Tibial nerve (tissue), 4 donors: ENCODE data around the gene FGD4. TPM values are rescaled to one million over a fixed set of nuclear protein-coding genes. Genes with fewer than 3 reads are reported as not detected.

Source experiments
- DNase-seq, 2 donors: peaks; one replicate each; pipeline ENCODE4 v3.0.0-alpha.2; 2019; ENCODE audit warnings: low spot score in 2 of 2
- H3K27ac ChIP-seq, 4 donors: fragments of 200-600 bp; sonication (generic) in 3 of 4; one replicate each; pipeline ENCODE4 v1.5.1; 2017 to 2019; ENCODE audit warnings: mild to moderate bottlenecking in 1 of 4
- H3K27me3 ChIP-seq, 2 donors: fragments of 200-600 bp; sonication (generic) in 1 of 2; one replicate each; pipeline versions ENCODE4 v1.5.1 to v1.6.0; 2017 to 2019
- H3K36me3 ChIP-seq, 3 donors: fragments of 200-600 bp; sonication (generic); one replicate each; pipeline ENCODE4 v1.5.1; 2018 to 2019
- H3K4me1 ChIP-seq, 4 donors: fragments of 200-600 bp; sonication (generic) in 3 of 4; one replicate each; pipeline ENCODE4 v1.5.1; 2017 to 2019
- H3K4me3 ChIP-seq, 4 donors: fragments of 200-600 bp; sonication (generic) in 3 of 4; one replicate each; pipeline ENCODE4 v1.5.1; 2017 to 2019; ENCODE audit warnings: mild to moderate bottlenecking in 1 of 4, moderate library complexity in 1 of 4
- H3K9me3 ChIP-seq, 4 donors: fragments of 200-600 bp; sonication (generic) in 3 of 4; one replicate each; pipeline ENCODE4 v1.5.1; 2017 to 2019
- CTCF ChIP-seq, 5 experiments: fragments of 200-600 bp in 3 of 5; fragments of 450-650 bp in 2 of 5; sonication (generic) in 3 of 5; IDR thresholded peaks; one replicate each; pipeline ENCODE4 v1.5.1; 2016 to 2019; ENCODE audit warnings: antibody characterized with exemption in 5 of 5, mild to moderate bottlenecking in 3 of 5, moderate library complexity in 2 of 5
- EP300 ChIP-seq, 2 donors: sonication (generic); formaldehyde crosslinking; IDR thresholded peaks; one replicate each; pipeline ENCODE4 v1.6.1; 2017; ENCODE audit warnings: antibody characterized with exemption in 2 of 2, mild to moderate bottlenecking in 1 of 2
- POLR2A ChIP-seq, 2 donors: fragments of 450-650 bp; IDR thresholded peaks; one replicate each; pipeline ENCODE4 v1.6.1; 2017; ENCODE audit warnings: antibody characterized with exemption in 2 of 2, mild to moderate bottlenecking in 2 of 2, moderate library complexity in 2 of 2
- WGBS, 2 donors: methylation state at CpG; one replicate each; pipeline ENCODE4 v1.1.5; 2018; 5-methylcytosine and 5-hydroxymethylcytosine counted together
- small RNA-seq: library from RNA; depleted of rRNA; stranded (forward); fragments of <200 nt; gene quantifications from one replicate; pipeline ENCODE3, GENCODE V24; 2016
- total RNA-seq, 4 donors: library from RNA; depleted of rRNA; stranded (reverse); fragments of >200 nt; gene quantifications; one replicate each; pipeline ENCODE4 v1.1.0, GENCODE V29; 2016

FGD4 gene
- total RNA-seq, 4 donors from 2014 or later, result 78.3 to 102 (median 84.2) TPM

GRCh38 chr12:32693036-32693435, 293.7 kb downstream of the FGD4 start:
- Histone ChIP-seq H3K36me3 (peaks cover 0 to 13% (median 0%) of the 10 kb centered on the region in 3 donors), H3K9me3 (no peaks in the 10 kb centered on the region), H3K27ac (no peak overlapping the region), H3K4me1 (no peaks in the 10 kb centered on the region), H3K27me3 (no peaks in the 10 kb centered on the region), H3K4me3 (no peak overlapping the region)
- TF ChIP-seq CTCF (IDR thresholded peaks at IDR 0.05) (no peak), EP300 (IDR thresholded peaks at IDR 0.05) (no peak), POLR2A (IDR thresholded peaks at IDR 0.05) (no peak)
- no peak for DNase-seq
- 88 to 91% methylated on average over 1 of the region's 1 CpG for WGBS, 2 donors

Small RNAs within 50 kb of the gene (small RNA-seq; reads per million reads assigned to genes)
- gene RF00019 (not detected), gene RNU6-494P (not detected)
